Calu3 (cell line): ENCODE measurements around the gene HSP90AB1. TPM values are rescaled to one million over a fixed set of nuclear protein-coding genes. Genes with fewer than 3 reads are reported as not detected.

ENCODE experiments used
- BruUV-seq: library from RNA; stranded (reverse); fragments of 400-500 nt; replicated peaks from 2 replicates; lab custom pipeline; 2021; lab: Mats Ljungman, UMichigan
- CTCF ChIA-PET: fragments of 300-600 bp; sonication (Branson Sonifier 250); formaldehyde crosslinking; loops from one replicate; lab custom pipeline; 2022; ENCODE audit warnings: antibody characterized with exemption; lab: Charles Lee
- DNase-seq: peaks from one replicate; pipeline ENCODE4 v3.0.0; 2022
- H3K27ac Mint-ChIP-seq: one replicate; pipeline ENCODE4 v1.8.0; 2022; ENCODE audit warnings: mixed read lengths; ENCODE audit not compliant: unreplicated experiment
- H3K27me3 Mint-ChIP-seq: one replicate; pipeline ENCODE4 v1.8.0; 2022; ENCODE audit warnings: mixed read lengths; ENCODE audit not compliant: unreplicated experiment
- H3K36me3 Mint-ChIP-seq: one replicate; pipeline ENCODE4 v1.8.0; 2022; ENCODE audit warnings: mild to moderate bottlenecking, moderate library complexity, mixed read lengths; ENCODE audit not compliant: insufficient read depth, unreplicated experiment
- H3K4me1 Mint-ChIP-seq: one replicate; pipeline ENCODE4 v1.8.0; 2022; ENCODE audit warnings: mild to moderate bottlenecking, low read depth, mixed read lengths; ENCODE audit not compliant: unreplicated experiment
- H3K4me3 Mint-ChIP-seq: one replicate; pipeline ENCODE4 v1.8.0; 2022; ENCODE audit warnings: mild to moderate bottlenecking, low read depth, moderate library complexity, mixed read lengths; ENCODE audit not compliant: unreplicated experiment
- H3K9me3 Mint-ChIP-seq: one replicate; pipeline ENCODE4 v1.8.0; 2022; ENCODE audit warnings: low read depth, mixed read lengths; ENCODE audit not compliant: unreplicated experiment
- intact Hi-C: fragments of 100-400 bp; cut with micrococcal nuclease; formaldehyde crosslinking; loops from one replicate; pipeline ENCODE4 v1.10.0; 2022; ENCODE audit not compliant: unreplicated experiment
- total RNA-seq: library from RNA; stranded (reverse); gene quantifications from 2 replicates; pipeline ENCODE4 v1.2.3, GENCODE V29; 2022
- TF ChIP-seq, protein P1 (sequence below): fragments of 200-600 bp; IDR thresholded peaks from one replicate; pipeline ENCODE4 v1.8.0; 2022; ENCODE audit warnings: antibody characterized with exemption; ENCODE audit not compliant: unreplicated experiment

Gene HSP90AB1
- total RNA-seq, 1 experiment from 2014 or later, result 2,073 TPM

DNA sequence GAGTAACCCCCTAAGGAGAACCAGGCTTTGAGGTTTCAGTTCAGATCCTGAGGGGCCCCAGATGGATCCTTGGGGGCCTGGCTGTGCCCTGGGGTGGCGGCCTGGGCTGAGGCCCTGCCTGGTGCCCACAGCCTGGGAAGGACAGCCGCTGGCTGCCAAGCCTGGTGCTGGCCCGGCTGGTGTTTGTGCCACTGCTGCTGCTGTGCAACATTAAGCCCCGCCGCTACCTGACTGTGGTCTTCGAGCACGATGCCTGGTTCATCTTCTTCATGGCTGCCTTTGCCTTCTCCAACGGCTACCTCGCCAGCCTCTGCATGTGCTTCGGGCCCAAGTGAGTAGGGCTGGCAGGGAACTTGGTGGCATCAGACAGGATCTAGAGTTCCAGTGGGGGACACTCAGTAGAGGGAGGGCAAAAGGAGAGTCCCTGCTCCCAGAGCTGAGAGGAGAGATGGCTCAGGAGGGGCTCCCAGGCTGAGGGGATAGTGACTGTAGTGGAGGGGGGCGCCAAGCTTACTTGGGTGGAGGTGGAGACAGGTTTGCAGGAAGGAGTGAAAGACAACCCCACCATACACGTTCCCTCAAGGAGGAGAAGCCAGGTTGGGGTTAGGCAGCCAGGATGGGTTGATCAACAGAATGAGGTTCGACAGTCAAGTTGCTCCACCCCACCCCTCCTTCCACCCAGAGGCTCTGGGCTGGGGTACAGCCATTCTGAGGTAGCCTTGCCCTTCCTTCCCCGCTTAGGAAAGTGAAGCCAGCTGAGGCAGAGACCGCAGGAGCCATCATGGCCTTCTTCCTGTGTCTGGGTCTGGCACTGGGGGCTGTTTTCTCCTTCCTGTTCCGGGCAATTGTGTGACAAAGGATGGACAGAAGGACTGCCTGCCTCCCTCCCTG, 14.0 kb upstream of the HSP90AB1 start:
- H3K4me1 Mint-ChIP-seq, result peaks cover 25% of the 10 kb centered on the region
- H3K9me3 Mint-ChIP-seq, result no peaks in the 10 kb centered on the region
- intact Hi-C loops, result no loop called here
- peaks cover 53% of the 10 kb centered on the region for H3K36me3 Mint-ChIP-seq
- no TSS peak for BruUV-seq
- TF ChIP-seq, protein P1, sequence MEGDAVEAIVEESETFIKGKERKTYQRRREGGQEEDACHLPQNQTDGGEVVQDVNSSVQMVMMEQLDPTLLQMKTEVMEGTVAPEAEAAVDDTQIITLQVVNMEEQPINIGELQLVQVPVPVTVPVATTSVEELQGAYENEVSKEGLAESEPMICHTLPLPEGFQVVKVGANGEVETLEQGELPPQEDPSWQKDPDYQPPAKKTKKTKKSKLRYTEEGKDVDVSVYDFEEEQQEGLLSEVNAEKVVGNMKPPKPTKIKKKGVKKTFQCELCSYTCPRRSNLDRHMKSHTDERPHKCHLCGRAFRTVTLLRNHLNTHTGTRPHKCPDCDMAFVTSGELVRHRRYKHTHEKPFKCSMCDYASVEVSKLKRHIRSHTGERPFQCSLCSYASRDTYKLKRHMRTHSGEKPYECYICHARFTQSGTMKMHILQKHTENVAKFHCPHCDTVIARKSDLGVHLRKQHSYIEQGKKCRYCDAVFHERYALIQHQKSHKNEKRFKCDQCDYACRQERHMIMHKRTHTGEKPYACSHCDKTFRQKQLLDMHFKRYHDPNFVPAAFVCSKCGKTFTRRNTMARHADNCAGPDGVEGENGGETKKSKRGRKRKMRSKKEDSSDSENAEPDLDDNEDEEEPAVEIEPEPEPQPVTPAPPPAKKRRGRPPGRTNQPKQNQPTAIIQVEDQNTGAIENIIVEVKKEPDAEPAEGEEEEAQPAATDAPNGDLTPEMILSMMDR, result no peak
- H3K27ac Mint-ChIP-seq, result no peak overlapping the region
- no peak overlapping the region for H3K4me3 Mint-ChIP-seq
- H3K27me3 Mint-ChIP-seq, result no peaks in the 10 kb centered on the region
- DNase-seq, result no peak
- CTCF ChIA-PET, result interaction anchor here (0.6 kb wide), 1 partner anchor 57 kb away, joined by 3 read pairs; no protein-coding TSS in a partner anchor

DNA sequence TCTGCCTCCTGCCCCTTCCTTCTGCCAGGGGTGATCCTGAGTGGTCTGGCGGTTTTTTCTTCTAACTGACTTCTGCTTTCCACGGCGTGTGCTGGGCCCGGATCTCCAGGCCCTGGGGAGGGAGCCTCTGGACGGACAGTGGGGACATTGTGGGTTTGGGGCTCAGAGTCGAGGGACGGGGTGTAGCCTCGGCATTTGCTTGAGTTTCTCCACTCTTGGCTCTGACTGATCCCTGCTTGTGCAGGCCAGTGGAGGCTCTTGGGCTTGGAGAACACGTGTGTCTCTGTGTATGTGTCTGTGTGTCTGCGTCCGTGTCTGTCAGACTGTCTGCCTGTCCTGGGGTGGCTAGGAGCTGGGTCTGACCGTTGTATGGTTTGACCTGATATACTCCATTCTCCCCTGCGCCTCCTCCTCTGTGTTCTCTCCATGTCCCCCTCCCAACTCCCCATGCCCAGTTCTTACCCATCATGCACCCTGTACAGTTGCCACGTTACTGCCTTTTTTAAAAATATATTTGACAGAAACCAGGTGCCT, 13.3 kb upstream of the HSP90AB1 start:
- DNase-seq, result no peak
- Mint-ChIP-seq H3K9me3 (no peaks in the 10 kb centered on the region), H3K27me3 (no peaks in the 10 kb centered on the region), H3K4me1 (peaks cover 30% of the 10 kb centered on the region), H3K27ac (no peak overlapping the region), H3K4me3 (no peak overlapping the region), H3K36me3 (peaks cover 60% of the 10 kb centered on the region)
- CTCF ChIA-PET, result interaction anchor here (1.1 to 2.0 kb wide), 3 partner anchors 9 to 137 kb away, joined by 7 to 12 read pairs (median 10); no protein-coding TSS in a partner anchor
- TF ChIP-seq, protein P1, result no peak
- BruUV-seq, result no TSS peak
- intact Hi-C loops, result no loop called here

DNA sequence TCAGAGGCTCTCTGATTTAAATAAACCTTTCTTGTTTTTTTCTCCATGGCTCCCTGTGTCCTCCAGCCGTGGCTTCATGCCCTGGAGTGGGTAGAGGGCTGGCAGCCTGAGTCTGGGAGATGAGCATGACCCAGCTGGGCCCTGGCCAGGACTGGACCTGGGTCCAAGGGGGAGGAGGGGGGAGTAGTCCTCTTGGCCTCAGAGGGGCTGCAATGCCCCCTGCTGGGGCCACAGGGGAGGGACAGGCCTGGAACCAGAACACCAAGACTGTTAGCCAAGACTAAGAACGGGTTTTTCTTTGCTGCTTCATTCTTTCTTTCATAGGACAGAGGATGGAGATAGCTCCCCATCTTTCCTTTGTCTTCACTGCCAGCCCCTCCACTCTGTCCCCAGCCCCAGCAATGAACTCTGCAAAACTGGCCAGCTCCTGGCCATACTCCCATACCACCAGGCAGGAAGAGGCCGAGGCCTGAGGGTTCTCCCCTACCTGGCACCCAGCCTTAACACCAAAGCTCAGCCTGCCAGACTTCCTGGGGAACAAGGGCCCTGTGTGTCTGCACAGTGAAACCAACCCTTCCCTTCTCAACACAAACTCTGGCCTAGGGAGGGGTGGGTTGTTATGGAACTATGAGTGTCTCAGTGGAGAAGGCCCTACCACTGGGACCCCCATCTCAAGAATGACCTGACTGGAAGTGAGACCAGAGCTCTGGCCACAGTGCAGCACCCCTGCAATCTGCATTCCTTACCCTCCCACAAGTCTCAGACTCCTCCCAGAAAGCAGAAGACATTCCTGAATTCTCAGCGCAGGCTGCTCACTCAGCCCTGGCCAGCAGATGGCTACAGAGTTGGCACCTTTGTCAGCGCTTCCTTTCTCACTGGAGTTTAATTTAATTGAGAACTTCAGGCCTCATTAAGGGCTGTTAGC, 12.5 kb upstream of the HSP90AB1 start:
- no peak overlapping the region for H3K27ac Mint-ChIP-seq
- peak; percentile 75 for DNase-seq
- H3K9me3 Mint-ChIP-seq, result no peaks in the 10 kb centered on the region
- H3K4me3 Mint-ChIP-seq, result no peak overlapping the region
- H3K4me1 Mint-ChIP-seq, result peaks cover 38% of the 10 kb centered on the region
- no TSS peak for BruUV-seq
- intact Hi-C loops, result loop anchor here (5.0 kb wide), 1 partner anchor 137 kb away; no protein-coding TSS in a partner anchor
- TF ChIP-seq, protein P1, result peak; percentile 91
- CTCF ChIA-PET, result interaction anchor here (0.6 to 2.0 kb wide), 6 partner anchors 10 to 540 kb away, joined by 3 to 12 read pairs (median 6); no protein-coding TSS in a partner anchor
- H3K36me3 Mint-ChIP-seq, result peaks cover 57% of the 10 kb centered on the region
- no peaks in the 10 kb centered on the region for H3K27me3 Mint-ChIP-seq

DNA sequence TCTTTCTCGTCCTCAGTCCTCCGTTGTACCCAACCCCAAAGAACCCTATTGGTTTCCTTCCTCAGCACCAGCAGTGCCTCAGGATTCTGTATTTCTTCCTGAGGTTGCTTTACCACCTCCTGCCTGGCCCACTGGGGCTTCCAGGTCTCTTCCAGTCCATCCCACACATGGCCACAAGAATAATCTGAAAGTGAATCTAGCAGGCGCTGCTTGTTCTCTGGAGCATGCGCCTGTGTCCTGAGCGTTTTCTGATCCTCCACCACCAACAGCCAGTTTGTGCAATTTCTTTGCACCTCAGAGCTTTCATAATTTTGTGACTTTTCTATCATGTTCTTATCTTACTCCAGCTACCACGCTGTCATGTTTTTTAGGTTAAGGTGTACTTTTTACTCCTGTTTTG, 11.6 kb upstream of the HSP90AB1 start:
- Mint-ChIP-seq H3K36me3 (peaks cover 54% of the 10 kb centered on the region), H3K4me3 (no peak overlapping the region), H3K27me3 (no peaks in the 10 kb centered on the region), H3K9me3 (no peaks in the 10 kb centered on the region), H3K27ac (no peak overlapping the region), H3K4me1 (peaks cover 41% of the 10 kb centered on the region)
- CTCF ChIA-PET, result interaction anchor here (0.9 to 2.0 kb wide), 3 partner anchors 11 to 139 kb away, joined by 3 to 12 read pairs (median 10); no protein-coding TSS in a partner anchor
- intact Hi-C loops, result loop anchor here (5.0 kb wide), 1 partner anchor 138 kb away; no protein-coding TSS in a partner anchor
- DNase-seq, result no peak
- TF ChIP-seq, protein P1, result peak; percentile 4
- BruUV-seq, result no TSS peak
